ENCODE results near the gene LRRN1.

LRRN1 gene

DNA sequence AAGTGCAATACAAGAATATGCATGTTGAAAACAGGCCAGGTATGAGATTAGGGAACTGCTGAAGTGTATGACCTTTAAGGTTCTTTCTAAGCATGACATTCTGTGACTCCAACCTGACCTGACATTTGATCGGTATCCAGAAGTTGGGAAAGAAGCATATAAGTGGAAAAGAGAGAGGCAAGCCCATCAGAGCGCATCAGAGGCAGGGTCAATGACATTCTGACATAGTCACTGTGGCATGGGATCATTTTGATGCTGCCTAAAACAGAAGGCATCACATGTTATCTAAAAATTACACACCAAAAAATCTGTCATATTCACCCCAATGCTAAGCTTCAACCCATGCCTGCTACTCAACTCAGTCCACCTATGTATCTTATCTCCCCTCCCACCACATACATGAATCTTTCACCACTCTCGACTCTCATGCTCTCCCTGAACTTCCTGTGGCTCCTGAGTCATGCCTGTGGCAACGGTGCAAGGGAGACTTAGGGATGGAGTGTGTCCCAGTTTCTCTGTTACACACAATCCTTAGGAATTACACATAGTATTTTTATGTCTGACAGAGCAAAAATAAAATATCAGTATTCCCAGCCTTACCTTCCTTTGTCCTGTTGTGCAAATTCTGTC lies 20.5 kb upstream of the LRRN1 start:
- Histone ChIP-seq H2AFZ (ENCODE audit: low read depth, low read length) (no peak overlapping the region), H3K9me3 (ENCODE audit: insufficient read depth, low read length, severe bottlenecking) (peaks cover 2% of the 10 kb centered on the region), H3K79me2 (ENCODE audit: insufficient read depth, low read length) (no peaks in the 10 kb centered on the region), H3K9ac (ENCODE audit: low read depth, low read length) (no peak overlapping the region), H3K4me2 (ENCODE audit: insufficient read depth, low read length) (no peak overlapping the region), H3K36me3 (ENCODE audit: insufficient read depth, low read length) (no peaks in the 10 kb centered on the region), H3K4me3 (ENCODE audit: low read depth in 1 of 2, low read length in 2 of 2) (no peak overlapping the region), H3K27ac (ENCODE audit: low read length) (no peak overlapping the region), H4K20me1 (ENCODE audit: insufficient read depth, low read length) (no peaks in the 10 kb centered on the region), H3K27me3 (ENCODE audit: insufficient read depth, low read length, poor library complexity) (no peaks in the 10 kb centered on the region), H3K4me1 (ENCODE audit: insufficient read depth, low read length) (no peaks in the 10 kb centered on the region)
- TF ChIP-seq, protein P1, sequence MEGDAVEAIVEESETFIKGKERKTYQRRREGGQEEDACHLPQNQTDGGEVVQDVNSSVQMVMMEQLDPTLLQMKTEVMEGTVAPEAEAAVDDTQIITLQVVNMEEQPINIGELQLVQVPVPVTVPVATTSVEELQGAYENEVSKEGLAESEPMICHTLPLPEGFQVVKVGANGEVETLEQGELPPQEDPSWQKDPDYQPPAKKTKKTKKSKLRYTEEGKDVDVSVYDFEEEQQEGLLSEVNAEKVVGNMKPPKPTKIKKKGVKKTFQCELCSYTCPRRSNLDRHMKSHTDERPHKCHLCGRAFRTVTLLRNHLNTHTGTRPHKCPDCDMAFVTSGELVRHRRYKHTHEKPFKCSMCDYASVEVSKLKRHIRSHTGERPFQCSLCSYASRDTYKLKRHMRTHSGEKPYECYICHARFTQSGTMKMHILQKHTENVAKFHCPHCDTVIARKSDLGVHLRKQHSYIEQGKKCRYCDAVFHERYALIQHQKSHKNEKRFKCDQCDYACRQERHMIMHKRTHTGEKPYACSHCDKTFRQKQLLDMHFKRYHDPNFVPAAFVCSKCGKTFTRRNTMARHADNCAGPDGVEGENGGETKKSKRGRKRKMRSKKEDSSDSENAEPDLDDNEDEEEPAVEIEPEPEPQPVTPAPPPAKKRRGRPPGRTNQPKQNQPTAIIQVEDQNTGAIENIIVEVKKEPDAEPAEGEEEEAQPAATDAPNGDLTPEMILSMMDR (IDR thresholded peaks at IDR 0.05; ENCODE audit: borderline replicate concordance, extremely low read depth, low read length, poor library complexity, severe bottlenecking): no peak
- no peak for TF ChIP-seq EZH2 (IDR thresholded peaks at IDR 0.05; ENCODE audit: borderline replicate concordance, low read depth, low read length, severe bottlenecking)
- no peak for ATAC-seq (ENCODE audit: insufficient read depth, low read depth)
- no peak for DNase-seq

DNA sequence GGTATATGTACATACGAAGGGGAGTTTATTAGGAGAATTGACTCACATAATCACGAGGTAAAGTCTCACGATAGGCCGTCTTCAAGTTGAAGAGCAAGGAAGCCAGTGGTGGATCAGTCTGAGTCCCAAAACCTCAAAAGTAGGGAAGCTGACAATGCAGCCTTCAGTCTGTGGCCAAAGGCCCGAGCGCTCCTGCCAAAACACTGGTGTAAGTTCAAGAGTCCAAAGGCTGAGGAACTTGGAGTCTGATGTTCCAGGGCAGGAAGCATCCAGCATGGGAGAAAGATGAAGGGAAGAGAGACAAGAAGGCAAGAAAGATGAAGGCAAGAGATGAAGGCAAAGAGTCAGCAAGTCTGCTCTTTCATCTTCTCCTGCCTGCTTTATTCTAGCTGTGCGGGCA lies 16.8 kb upstream of the LRRN1 start:
- H3K27me3 ChIP-seq (ENCODE audit: insufficient read depth, low read length, poor library complexity): no peaks in the 10 kb centered on the region
- H3K4me1 ChIP-seq (ENCODE audit: insufficient read depth, low read length): no peaks in the 10 kb centered on the region
- H3K9me3 ChIP-seq (ENCODE audit: insufficient read depth, low read length, severe bottlenecking): no peaks in the 10 kb centered on the region
- no peak for ATAC-seq (ENCODE audit: insufficient read depth, low read depth)
- H4K20me1 ChIP-seq (ENCODE audit: insufficient read depth, low read length): no peaks in the 10 kb centered on the region
- no peak overlapping the region for H3K4me3 ChIP-seq (ENCODE audit: low read depth in 1 of 2, low read length in 2 of 2)
- no peak overlapping the region for H2AFZ ChIP-seq (ENCODE audit: low read depth, low read length)
- H3K9ac ChIP-seq (ENCODE audit: low read depth, low read length): no peak overlapping the region
- no peaks in the 10 kb centered on the region for H3K79me2 ChIP-seq (ENCODE audit: insufficient read depth, low read length)
- no peaks in the 10 kb centered on the region for H3K36me3 ChIP-seq (ENCODE audit: insufficient read depth, low read length)
- H3K4me2 ChIP-seq (ENCODE audit: insufficient read depth, low read length): no peak overlapping the region
- TF ChIP-seq, protein P1 (IDR thresholded peaks at IDR 0.05; ENCODE audit: borderline replicate concordance, extremely low read depth, low read length, poor library complexity, severe bottlenecking): no peak
- no peak for TF ChIP-seq EZH2 (IDR thresholded peaks at IDR 0.05; ENCODE audit: borderline replicate concordance, low read depth, low read length, severe bottlenecking)
- no peak overlapping the region for H3K27ac ChIP-seq (ENCODE audit: low read length)
- DNase-seq: no peak

DNA sequence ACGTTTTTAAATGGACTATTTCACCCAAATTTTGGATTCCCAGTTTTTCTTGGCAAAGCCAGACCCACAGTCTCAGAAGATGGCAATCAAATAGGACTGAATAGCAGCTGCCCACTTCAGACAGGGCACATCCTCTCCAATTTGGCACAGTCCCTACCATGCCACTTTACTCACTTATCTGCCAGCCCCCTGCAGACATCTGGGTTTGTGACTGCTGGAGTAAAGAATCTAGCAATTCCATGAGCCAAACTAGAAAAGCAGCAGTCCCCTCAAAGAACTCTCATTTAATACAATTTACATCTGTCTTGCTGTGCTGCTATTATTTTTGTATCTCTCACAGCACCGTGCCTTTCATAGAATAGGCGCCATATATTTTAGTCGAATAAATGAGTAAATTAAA lies 16.0 kb upstream of the LRRN1 start:
- Histone ChIP-seq H3K27me3 (ENCODE audit: insufficient read depth, low read length, poor library complexity) (no peaks in the 10 kb centered on the region), H3K9me3 (ENCODE audit: insufficient read depth, low read length, severe bottlenecking) (no peaks in the 10 kb centered on the region), H3K27ac (ENCODE audit: low read length) (no peak overlapping the region), H3K9ac (ENCODE audit: low read depth, low read length) (no peak overlapping the region), H3K4me1 (ENCODE audit: insufficient read depth, low read length) (no peaks in the 10 kb centered on the region), H3K79me2 (ENCODE audit: insufficient read depth, low read length) (no peaks in the 10 kb centered on the region), H3K4me3 (ENCODE audit: low read depth in 1 of 2, low read length in 2 of 2) (no peak overlapping the region), H3K36me3 (ENCODE audit: insufficient read depth, low read length) (no peaks in the 10 kb centered on the region), H3K4me2 (ENCODE audit: insufficient read depth, low read length) (no peak overlapping the region), H2AFZ (ENCODE audit: low read depth, low read length) (no peak overlapping the region), H4K20me1 (ENCODE audit: insufficient read depth, low read length) (no peaks in the 10 kb centered on the region)
- DNase-seq (no peak), ATAC-seq (ENCODE audit: insufficient read depth, low read depth) (no peak)
- TF ChIP-seq, protein P1 (IDR thresholded peaks at IDR 0.05; ENCODE audit: borderline replicate concordance, extremely low read depth, low read length, poor library complexity, severe bottlenecking): no peak
- no peak for TF ChIP-seq EZH2 (IDR thresholded peaks at IDR 0.05; ENCODE audit: borderline replicate concordance, low read depth, low read length, severe bottlenecking)

Data from DND-41 (cell line).